ENCODE results near the gene ACER1.
"Not testable (repeated sequence)": the region's sequence is repeated elsewhere in the genome, so short reads cannot be mapped to it uniquely, and the experiment has no call there.

The ACER1 gene

DNA sequence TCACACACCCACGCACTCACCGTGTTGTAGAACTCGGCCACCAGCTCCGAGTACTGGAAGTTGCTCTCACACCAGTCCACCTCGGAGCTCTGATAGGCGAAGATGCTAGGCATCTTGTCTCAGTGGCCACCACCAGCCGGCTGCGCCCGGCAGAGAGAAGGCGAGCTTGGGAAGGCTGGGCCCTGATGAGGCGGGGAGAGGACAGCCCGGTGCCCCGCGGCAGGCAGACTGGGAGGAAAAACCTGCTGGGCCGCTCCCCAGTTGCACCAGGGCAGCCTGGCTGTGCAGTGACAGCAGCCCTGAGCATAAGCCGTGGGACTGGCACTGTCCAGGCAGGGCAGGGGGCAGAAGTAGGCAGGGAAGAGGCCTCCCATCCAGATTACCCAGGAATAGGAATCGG, at the start of gene ACER1:
Gene ACER1, minus strand, starts transcription at position 174 of the 400 bp plus-strand sequence. Its CDS starts 61 bp downstream, at position 113.
- no peak for DNase-seq (ENCODE audit: low read depth in 3 of 3, low spot score in 1 of 3)

- DNase-seq (ENCODE audit: low read depth in 3 of 3, low spot score in 1 of 3): no peak
Observed at GRCh38 chr19:6383188-6383587, 49.8 kb upstream of the ACER1 start.

- no peak for DNase-seq (ENCODE audit: low read depth in 3 of 3, low spot score in 1 of 3)
Observed at GRCh38 chr19:6381030-6381750, 47.8 kb upstream of the ACER1 start.

- DNase-seq (ENCODE audit: low read depth in 3 of 3, low spot score in 1 of 3): no peak
Observed at GRCh38 chr19:6379744-6380143, 46.3 kb upstream of the ACER1 start.

DNA sequence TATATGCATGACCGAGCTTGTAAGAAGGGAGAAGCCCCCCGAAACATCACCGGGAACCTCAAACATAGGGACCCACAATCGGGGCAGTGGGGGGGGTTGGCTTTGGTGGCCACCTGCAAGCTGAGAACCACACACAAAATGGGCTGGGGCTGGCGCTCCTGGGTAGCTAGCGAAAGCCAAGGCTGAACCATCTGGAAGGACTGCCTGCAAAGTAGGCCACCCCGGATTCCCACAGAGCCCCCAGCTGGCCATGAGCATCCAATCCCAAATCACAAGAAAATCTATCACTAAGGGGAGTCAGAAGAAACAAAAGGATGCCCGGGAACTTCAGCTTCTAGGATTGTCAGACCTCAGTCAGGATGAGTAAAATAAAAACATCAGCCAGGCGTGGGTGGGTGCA, 45.1 kb upstream of the ACER1 start:
- DNase-seq (ENCODE audit: low read depth in 3 of 3, low spot score in 1 of 3): no peak

DNA sequence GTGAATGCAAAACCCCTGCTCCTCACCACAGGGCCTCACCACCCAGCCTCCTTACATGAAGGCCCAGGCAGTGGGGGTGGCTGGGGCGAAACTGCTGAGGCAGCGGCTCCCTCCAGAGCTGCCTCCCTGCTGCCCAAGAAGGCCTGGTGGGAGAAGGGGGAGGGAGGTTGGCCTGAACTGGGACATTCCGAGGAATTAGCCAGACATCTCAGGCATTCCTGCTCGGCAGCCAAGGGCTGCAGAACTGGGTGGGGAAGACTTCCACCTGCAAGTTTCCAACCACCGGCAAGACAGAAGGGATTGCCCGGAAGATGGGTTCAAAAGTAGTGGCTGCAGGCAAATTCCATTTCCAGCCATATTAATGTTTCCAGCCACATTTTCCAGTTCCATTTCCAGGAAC, 44.6 kb upstream of the ACER1 start:
- DNase-seq (ENCODE audit: low read depth in 3 of 3, low spot score in 1 of 3): no peak

DNA sequence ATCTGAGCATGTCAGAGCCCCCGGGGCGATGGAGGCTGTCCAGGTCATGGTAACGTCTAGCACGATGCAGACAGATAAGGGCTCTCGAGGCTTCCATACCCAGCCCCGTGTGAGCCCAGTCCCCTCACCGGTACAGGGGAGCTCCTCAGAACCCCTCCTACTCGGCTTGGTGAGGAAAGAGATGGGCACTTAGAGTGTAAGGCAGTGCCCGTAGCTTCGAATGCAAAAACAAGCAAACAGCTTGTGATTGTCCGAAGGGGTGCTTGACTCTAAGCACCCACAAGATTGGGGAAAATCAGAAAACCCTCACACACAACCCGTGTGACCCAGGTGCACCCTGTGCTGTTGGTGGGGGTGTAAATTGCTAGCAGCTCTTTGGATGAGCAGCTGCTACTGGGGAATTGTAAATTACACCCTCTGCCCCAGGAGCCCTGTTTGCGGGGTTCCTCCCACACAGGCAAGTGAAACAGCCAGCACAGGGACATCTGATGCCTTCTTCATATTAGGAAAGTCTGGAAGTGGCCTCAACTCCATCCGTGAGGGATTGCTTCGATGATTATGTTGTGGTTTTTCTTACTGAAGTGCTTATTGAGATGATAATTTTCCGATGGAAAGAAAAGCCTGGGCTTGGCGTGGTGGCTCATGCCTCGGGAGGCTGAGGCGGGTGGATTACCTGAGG, 43.2 kb upstream of the ACER1 start:
- no peak for DNase-seq (ENCODE audit: low read depth in 3 of 3, low spot score in 1 of 3)

GRCh38 chr19:6375411-6376010, 42.1 kb upstream of the ACER1 start, which contains the start of gene PSPN:
Gene PSPN, minus strand, starts transcription at chr19:6375933. Its CDS starts 84 bp downstream, at chr19:6375849.
- no peak for DNase-seq (ENCODE audit: low read depth in 3 of 3, low spot score in 1 of 3)

GRCh38 chr19:6374711-6375410, 41.4 kb upstream of the ACER1 start:
- no peak for DNase-seq (ENCODE audit: low read depth in 3 of 3, low spot score in 1 of 3)

GRCh38 chr19:6374161-6374709, 40.8 kb upstream of the ACER1 start:
- DNase-seq (ENCODE audit: low read depth in 3 of 3, low spot score in 1 of 3): no peak

GRCh38 chr19:6373813-6374108, 40.3 kb upstream of the ACER1 start:
- DNase-seq (ENCODE audit: low read depth in 3 of 3, low spot score in 1 of 3): no peak

- peak; percentile 94 to 99 (median 96) for DNase-seq (ENCODE audit: low read depth in 3 of 3, low spot score in 1 of 3)
Observed at GRCh38 chr19:6373096-6373812, 39.8 kb upstream of the ACER1 start.

DNA sequence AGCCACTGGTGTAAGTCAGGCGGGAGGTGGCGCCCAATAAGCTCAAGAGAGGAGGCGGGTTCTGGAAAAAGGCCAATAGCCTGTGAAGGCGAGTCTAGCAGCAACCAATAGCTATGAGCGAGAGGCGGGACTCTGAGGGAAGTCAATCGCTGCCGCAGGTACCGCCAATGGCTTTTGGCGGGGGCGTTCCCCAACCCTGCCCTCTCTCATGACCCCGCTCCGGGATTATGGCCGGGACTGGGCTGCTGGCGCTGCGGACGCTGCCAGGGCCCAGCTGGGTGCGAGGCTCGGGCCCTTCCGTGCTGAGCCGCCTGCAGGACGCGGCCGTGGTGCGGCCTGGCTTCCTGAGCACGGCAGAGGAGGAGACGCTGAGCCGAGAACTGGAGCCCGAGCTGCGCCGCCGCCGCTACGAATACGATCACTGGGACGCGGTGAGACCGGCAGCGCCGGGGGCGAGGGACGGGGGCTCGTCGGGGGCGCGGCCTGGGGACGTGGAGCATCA, 39.2 kb upstream of the ACER1 start, which contains the start of gene ALKBH7:
Gene ALKBH7, plus strand, starts transcription at position 201 of the 502 bp plus-strand sequence. Its CDS starts 27 bp downstream, at position 228.
- DNase-seq (ENCODE audit: low read depth in 3 of 3, low spot score in 1 of 3): peak; percentile 77 to 94 (median 90)

DNA sequence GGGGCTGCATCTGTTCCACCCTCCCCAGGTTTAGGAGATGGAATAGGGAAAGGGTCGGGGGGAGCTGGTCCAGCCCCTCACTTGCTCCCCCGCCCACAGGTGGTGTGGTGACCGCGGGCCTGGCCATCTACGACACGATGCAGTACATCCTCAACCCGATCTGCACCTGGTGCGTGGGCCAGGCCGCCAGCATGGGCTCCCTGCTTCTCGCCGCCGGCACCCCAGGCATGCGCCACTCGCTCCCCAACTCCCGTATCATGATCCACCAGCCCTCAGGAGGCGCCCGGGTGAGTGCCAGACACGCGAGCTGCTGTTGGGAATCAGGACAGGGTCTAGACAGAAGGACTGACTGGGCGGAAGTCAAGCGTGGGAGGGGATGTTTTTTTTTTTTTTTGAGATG, 30.9 kb upstream of the ACER1 start:
- no peak for DNase-seq (ENCODE audit: low read depth in 3 of 3, low spot score in 1 of 3)

- no peak for DNase-seq (ENCODE audit: low read depth in 3 of 3, low spot score in 1 of 3)
Observed at GRCh38 chr19:6362351-6362801, 29.0 kb upstream of the ACER1 start.

GRCh38 chr19:6362027-6362350, 28.6 kb upstream of the ACER1 start:
- DNase-seq (ENCODE audit: low read depth in 3 of 3, low spot score in 1 of 3): no peak

DNA sequence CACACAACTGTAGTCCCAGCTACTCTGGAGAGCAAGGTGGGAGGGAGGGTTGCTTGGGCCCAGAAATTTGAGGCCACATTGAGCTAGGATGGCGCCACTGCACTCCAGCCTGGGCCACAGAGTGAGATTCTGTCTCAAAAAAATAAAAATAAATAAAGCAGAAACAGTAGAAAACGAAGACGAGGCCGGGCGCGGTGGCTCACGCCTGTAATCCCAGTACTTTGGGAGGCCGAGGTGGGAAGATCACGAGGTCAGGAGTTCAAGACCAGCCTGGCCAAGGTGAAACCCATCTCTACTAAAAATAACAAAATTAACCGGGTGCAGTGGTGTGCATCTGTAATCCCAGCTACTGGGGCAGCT, 27.4 kb upstream of the ACER1 start:
- not testable (repeated sequence) for DNase-seq (ENCODE audit: low read depth in 3 of 3, low spot score in 1 of 3)

GRCh38 chr19:6360445-6360844, 27.0 kb upstream of the ACER1 start:
- not testable (repeated sequence) for DNase-seq (ENCODE audit: low read depth in 3 of 3, low spot score in 1 of 3)

- no peak for DNase-seq (ENCODE audit: low read depth in 3 of 3, low spot score in 1 of 3)
Observed at GRCh38 chr19:6359568-6360341, 26.3 kb upstream of the ACER1 start.

DNA sequence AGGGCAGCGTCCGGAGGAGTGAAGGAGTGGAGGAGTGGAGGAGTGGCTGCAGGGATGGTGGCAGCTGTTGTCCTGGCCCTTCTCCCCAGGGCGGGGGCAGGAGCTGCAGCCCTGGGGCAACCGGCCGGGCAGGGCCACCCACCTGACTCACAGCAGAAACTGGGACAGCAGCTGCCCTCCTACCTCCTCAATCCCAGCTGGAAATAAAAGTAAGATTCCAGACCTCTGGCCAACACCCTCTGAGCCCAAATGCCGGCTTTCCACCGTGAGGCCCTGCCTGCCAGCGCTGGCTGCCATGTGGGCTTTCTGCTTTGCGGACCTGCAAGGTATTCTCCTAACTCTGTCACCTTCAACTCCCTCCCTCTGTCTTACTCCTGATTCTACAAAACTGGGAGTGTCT, 24.6 kb upstream of the ACER1 start:
- no peak for DNase-seq (ENCODE audit: low read depth in 3 of 3, low spot score in 1 of 3)

Measured in stimulated activated CD4-positive, alpha-beta T cell treated with anti-CD3 and anti-CD28 coated beads, TNF-alpha, amount 100 ng/mL, for 1 hour (primary cell).